K562 (cell line): ENCODE results near the gene KLHL18. TPM values are rescaled to one million over a fixed set of nuclear protein-coding genes. Genes with fewer than 3 reads are reported as not detected.

ENCODE experiments used
- CBFA2T2 ChIP-seq: fragments of 450-650 bp; conservative IDR thresholded peaks from 2 replicates; pipeline ENCODE4 v1.6.1; 2017; ENCODE audit warnings: mild to moderate bottlenecking
- FOS ChIP-seq: IDR thresholded peaks from 3 replicates; pipeline ENCODE4 v1.6.1; 2011; ENCODE audit not compliant: insufficient read length; ENCODE audit errors: extremely low read depth
- HDAC3 ChIP-seq: fragments of 450-650 bp; IDR thresholded peaks from 2 replicates; pipeline ENCODE4 v1.6.1; 2018; ENCODE audit warnings: borderline replicate concordance, mild to moderate bottlenecking, moderate library complexity; ENCODE audit not compliant: partially characterized antibody
- NFIX ChIP-seq: fragments of 250-450 bp; sonication (Bioruptor Pico); IDR thresholded peaks from 2 replicates; pipeline ENCODE4 v1.4.0; 2020; ENCODE audit warnings: low read depth, mild to moderate bottlenecking, moderate library complexity
- NFYB ChIP-seq: IDR thresholded peaks from 2 replicates; pipeline ENCODE4 v1.6.1; 2011; ENCODE audit warnings: mild to moderate bottlenecking, moderate library complexity; ENCODE audit not compliant: insufficient read length; ENCODE audit errors: extremely low read depth
- POLR2G ChIP-seq: fragments of 200-400 bp; formaldehyde crosslinking; IDR thresholded peaks from 2 replicates; pipeline ENCODE4 v1.6.1; 2017; ENCODE audit warnings: low read depth, mild to moderate bottlenecking, antibody characterized with exemption, low read length, moderate library complexity
- SNIP1 ChIP-seq: fragments of 450-650 bp; IDR thresholded peaks from 2 replicates; pipeline ENCODE4 v1.7.1; 2017; ENCODE audit warnings: low read depth, mild to moderate bottlenecking
- ZEB2 ChIP-seq: fragments of 450-650 bp; IDR thresholded peaks from 2 replicates; pipeline ENCODE4 v1.6.1; 2016
- ZFP1 ChIP-seq: fragments of 450-650 bp; formaldehyde crosslinking; IDR thresholded peaks from 2 replicates; pipeline ENCODE4 v1.4.0; 2020; ENCODE audit warnings: mild to moderate bottlenecking, mixed read lengths
- ZNF583 ChIP-seq: fragments of 250-450 bp; sonication (Bioruptor Pico); IDR thresholded peaks from 2 replicates; pipeline ENCODE4 v1.4.0; 2020
- polyA plus RNA-seq, 8 experiments: library from polyadenylated mRNA; depleted of rRNA in 4 of 8; stranded (reverse) in 5 of 8; unstranded in 3 of 8; fragments of >200 nt; fragmentation: Nextera tagmentation in 2 of 8; fragmentation: Illumina TruSeq in 1 of 8; extraction: Ambion mirVana in 2 of 8; extraction: Trizol in 1 of 8; gene quantifications; 2 replicates each; pipeline versions ENCODE4 v1.2.1 to v1.2.3, GENCODE V29; 2011 to 2014; ENCODE audit warnings: inconsistent platforms in 1 of 8, missing spikeins in 1 of 8
- total RNA-seq, 7 experiments: library from RNA; depleted of rRNA in 6 of 7; stranded (reverse); fragments of >200 nt in 6 of 7; fragmentation: Illumina TruSeq in 2 of 7; extraction: Trizol in 2 of 7; gene quantifications; 2 replicates each; pipeline versions ENCODE4 v1.2.1 to v1.2.3, GENCODE V29; 2011 to 2021; ENCODE audit warnings: low replicate concordance in 1 of 7
- TF ChIP-seq, protein P1 (sequence below): fragments of 450-650 bp; formaldehyde crosslinking; IDR thresholded peaks from 2 replicates; pipeline ENCODE4 v1.4.0; 2020; ENCODE audit warnings: mild to moderate bottlenecking, moderate library complexity
- TF ChIP-seq, protein P2 (sequence below), 2 experiments: fragments of 450-650 bp; formaldehyde crosslinking in 1 of 2; IDR thresholded peaks; 2 replicates each; pipeline versions ENCODE4 v1.4.0 to v1.6.1; 2014 to 2020; ENCODE audit warnings: mild to moderate bottlenecking in 2 of 2, borderline replicate concordance in 1 of 2, low read depth in 1 of 2
- TF ChIP-seq, protein P3 (sequence below): fragments of 250-450 bp; sonication (Bioruptor Pico); IDR thresholded peaks from 2 replicates; pipeline ENCODE4 v1.4.0; 2020; ENCODE audit warnings: mild to moderate bottlenecking
- TF ChIP-seq, protein P4 (sequence below): fragments of 250-450 bp; sonication (Bioruptor Pico); IDR thresholded peaks from 2 replicates; pipeline ENCODE4 v1.5.0; 2022; ENCODE audit warnings: mild to moderate bottlenecking

The KLHL18 gene
- total and polyA plus RNA-seq, 9 of the 15 experiments (the other 6 are each of a cell fraction or from before 2014, with no cell fraction given) = 26.7 to 97.5 (median 48.7) TPM

DNA sequence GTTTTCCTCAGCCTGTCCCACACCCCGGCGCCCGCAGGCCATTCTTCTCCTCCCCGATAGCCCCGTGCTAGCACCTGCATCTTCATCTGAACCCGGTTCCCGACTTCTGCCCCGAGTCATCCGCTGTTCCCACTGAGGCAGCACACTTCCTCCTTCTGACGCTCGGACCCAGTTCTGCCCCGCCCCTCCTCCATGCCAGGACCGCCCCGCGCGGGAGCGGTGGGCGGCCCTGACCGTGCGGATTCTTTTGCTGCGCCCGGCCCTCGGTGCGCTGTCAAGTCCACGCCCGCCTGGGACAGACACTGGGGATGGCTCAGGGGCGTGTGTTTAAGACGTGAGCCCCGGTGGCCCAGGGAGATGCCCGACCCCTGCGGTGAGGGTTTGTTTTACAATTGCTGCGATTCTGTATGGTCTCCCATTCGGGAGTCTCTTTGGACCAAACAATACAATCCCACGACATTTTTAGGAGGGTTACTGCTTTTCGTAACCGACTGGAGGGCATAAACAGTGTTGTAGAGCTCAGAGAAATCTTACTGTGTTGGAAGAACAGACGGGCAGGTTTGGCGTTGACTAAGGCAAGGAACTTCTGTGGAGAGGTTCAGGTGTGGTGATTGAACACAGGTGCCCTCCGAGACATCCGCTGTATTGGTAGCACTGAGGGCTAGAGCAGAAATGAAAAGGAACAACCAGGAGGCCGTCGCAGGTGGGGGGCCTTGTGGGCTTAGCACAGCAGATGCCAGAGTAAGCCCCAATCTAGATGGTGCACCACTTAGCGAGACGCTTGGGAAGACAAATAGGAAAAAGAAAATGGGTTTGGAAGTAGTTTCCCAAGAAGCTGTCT is 98.8 kb downstream of the KLHL18 start (continued):
- TF ChIP-seq HDAC3 (no peak), POLR2G (no peak), NFIX (CRISPR knock-in tag) (no peak), SNIP1 (no peak), ZFP1 (CRISPR knock-in tag) (no peak), ZNF583 (no peak), NFYB (no peak), FOS (no peak), ZEB2 (no peak), CBFA2T2 (no peak)
- TF ChIP-seq, protein P1, sequence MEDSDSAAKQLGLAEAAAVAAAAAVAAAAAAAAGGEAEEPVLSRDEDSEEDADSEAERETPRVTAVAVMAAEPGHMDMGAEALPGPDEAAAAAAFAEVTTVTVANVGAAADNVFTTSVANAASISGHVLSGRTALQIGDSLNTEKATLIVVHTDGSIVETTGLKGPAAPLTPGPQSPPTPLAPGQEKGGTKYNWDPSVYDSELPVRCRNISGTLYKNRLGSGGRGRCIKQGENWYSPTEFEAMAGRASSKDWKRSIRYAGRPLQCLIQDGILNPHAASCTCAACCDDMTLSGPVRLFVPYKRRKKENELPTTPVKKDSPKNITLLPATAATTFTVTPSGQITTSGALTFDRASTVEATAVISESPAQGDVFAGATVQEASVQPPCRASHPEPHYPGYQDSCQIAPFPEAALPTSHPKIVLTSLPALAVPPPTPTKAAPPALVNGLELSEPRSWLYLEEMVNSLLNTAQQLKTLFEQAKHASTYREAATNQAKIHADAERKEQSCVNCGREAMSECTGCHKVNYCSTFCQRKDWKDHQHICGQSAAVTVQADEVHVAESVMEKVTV (CRISPR knock-in tag) = no peak
- TF ChIP-seq, protein P2, sequence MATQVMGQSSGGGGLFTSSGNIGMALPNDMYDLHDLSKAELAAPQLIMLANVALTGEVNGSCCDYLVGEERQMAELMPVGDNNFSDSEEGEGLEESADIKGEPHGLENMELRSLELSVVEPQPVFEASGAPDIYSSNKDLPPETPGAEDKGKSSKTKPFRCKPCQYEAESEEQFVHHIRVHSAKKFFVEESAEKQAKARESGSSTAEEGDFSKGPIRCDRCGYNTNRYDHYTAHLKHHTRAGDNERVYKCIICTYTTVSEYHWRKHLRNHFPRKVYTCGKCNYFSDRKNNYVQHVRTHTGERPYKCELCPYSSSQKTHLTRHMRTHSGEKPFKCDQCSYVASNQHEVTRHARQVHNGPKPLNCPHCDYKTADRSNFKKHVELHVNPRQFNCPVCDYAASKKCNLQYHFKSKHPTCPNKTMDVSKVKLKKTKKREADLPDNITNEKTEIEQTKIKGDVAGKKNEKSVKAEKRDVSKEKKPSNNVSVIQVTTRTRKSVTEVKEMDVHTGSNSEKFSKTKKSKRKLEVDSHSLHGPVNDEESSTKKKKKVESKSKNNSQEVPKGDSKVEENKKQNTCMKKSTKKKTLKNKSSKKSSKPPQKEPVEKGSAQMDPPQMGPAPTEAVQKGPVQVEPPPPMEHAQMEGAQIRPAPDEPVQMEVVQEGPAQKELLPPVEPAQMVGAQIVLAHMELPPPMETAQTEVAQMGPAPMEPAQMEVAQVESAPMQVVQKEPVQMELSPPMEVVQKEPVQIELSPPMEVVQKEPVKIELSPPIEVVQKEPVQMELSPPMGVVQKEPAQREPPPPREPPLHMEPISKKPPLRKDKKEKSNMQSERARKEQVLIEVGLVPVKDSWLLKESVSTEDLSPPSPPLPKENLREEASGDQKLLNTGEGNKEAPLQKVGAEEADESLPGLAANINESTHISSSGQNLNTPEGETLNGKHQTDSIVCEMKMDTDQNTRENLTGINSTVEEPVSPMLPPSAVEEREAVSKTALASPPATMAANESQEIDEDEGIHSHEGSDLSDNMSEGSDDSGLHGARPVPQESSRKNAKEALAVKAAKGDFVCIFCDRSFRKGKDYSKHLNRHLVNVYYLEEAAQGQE (IDR thresholded peaks at IDR 0.05; ENCODE audit: borderline replicate concordance) = no peak
- TF ChIP-seq, protein P2 (CRISPR knock-in tag; IDR thresholded peaks at IDR 0.05; ENCODE audit: low read depth) = no peak
- TF ChIP-seq, protein P3, sequence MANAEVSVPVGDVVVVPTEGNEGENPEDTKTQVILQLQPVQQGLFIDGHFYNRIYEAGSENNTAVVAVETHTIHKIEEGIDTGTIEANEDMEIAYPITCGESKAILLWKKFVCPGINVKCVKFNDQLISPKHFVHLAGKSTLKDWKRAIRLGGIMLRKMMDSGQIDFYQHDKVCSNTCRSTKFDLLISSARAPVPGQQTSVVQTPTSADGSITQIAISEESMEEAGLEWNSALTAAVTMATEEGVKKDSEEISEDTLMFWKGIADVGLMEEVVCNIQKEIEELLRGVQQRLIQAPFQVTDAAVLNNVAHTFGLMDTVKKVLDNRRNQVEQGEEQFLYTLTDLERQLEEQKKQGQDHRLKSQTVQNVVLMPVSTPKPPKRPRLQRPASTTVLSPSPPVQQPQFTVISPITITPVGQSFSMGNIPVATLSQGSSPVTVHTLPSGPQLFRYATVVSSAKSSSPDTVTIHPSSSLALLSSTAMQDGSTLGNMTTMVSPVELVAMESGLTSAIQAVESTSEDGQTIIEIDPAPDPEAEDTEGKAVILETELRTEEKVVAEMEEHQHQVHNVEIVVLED (CRISPR knock-in tag) = no peak
- TF ChIP-seq, protein P4, sequence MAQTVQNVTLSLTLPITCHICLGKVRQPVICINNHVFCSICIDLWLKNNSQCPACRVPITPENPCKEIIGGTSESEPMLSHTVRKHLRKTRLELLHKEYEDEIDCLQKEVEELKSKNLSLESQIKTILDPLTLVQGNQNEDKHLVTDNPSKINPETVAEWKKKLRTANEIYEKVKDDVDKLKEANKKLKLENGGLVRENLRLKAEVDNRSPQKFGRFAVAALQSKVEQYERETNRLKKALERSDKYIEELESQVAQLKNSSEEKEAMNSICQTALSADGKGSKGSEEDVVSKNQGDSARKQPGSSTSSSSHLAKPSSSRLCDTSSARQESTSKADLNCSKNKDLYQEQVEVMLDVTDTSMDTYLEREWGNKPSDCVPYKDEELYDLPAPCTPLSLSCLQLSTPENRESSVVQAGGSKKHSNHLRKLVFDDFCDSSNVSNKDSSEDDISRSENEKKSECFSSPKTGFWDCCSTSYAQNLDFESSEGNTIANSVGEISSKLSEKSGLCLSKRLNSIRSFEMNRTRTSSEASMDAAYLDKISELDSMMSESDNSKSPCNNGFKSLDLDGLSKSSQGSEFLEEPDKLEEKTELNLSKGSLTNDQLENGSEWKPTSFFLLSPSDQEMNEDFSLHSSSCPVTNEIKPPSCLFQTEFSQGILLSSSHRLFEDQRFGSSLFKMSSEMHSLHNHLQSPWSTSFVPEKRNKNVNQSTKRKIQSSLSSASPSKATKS (CRISPR knock-in tag) = no peak
